NB4 (cell line): Measurements from ENCODE around the gene CDX2.

ENCODE experiments used
- DNase-seq: peaks from one replicate; pipeline ENCODE4 v3.0.0; 2010; ENCODE audit warnings: low read depth
- H3K4me3 ChIP-seq: one replicate; pipeline ENCODE4 v1.5.1; 2011; ENCODE audit warnings: mild to moderate bottlenecking, low read depth, low read length, moderate library complexity
- MYC ChIP-seq: IDR thresholded peaks from 2 replicates; pipeline ENCODE4 v1.6.1; 2011; ENCODE audit warnings: low read depth, low read length
- POLR2A ChIP-seq: IDR thresholded peaks from 2 replicates; pipeline ENCODE4 v1.6.1; 2011; ENCODE audit warnings: mild to moderate bottlenecking; ENCODE audit not compliant: insufficient read length; ENCODE audit errors: extremely low read depth
- TF ChIP-seq, protein P1 (sequence below): IDR thresholded peaks from one replicate; pipeline ENCODE4 v1.5.1; 2012; ENCODE audit warnings: low read depth, low read length
- TF ChIP-seq, protein P2 (sequence below): IDR thresholded peaks from 2 replicates; pipeline ENCODE4 v1.6.1; 2011; ENCODE audit warnings: low read depth, low read length

The CDX2 gene

GRCh38 chr13:27967736-27968315, 1.3 kb downstream of the CDX2 start:
- H3K4me3 ChIP-seq, result peak overlapping the region; percentile 48
- TF ChIP-seq POLR2A (no peak), MYC (no peak)
- TF ChIP-seq, protein P1, sequence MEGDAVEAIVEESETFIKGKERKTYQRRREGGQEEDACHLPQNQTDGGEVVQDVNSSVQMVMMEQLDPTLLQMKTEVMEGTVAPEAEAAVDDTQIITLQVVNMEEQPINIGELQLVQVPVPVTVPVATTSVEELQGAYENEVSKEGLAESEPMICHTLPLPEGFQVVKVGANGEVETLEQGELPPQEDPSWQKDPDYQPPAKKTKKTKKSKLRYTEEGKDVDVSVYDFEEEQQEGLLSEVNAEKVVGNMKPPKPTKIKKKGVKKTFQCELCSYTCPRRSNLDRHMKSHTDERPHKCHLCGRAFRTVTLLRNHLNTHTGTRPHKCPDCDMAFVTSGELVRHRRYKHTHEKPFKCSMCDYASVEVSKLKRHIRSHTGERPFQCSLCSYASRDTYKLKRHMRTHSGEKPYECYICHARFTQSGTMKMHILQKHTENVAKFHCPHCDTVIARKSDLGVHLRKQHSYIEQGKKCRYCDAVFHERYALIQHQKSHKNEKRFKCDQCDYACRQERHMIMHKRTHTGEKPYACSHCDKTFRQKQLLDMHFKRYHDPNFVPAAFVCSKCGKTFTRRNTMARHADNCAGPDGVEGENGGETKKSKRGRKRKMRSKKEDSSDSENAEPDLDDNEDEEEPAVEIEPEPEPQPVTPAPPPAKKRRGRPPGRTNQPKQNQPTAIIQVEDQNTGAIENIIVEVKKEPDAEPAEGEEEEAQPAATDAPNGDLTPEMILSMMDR, result no peak
- TF ChIP-seq, protein P2, sequence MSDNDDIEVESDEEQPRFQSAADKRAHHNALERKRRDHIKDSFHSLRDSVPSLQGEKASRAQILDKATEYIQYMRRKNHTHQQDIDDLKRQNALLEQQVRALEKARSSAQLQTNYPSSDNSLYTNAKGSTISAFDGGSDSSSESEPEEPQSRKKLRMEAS, result no peak
- no peak for DNase-seq

- DNase-seq, result peak; percentile 72
- TF ChIP-seq, protein P1, result no peak
These were observed 1.8 kb downstream of the CDX2 start for GRCh38 chr13:27967203-27967735.

GRCh38 chr13:27966641-27967202, 2.4 kb downstream of the CDX2 start:
- no peak for DNase-seq
- H3K4me3 ChIP-seq, result no peak overlapping the region
- TF ChIP-seq, protein P1, result no peak

More at GRCh38 chr13:27967203-27967735, 1.8 kb downstream of the CDX2 start:
- H3K4me3 ChIP-seq, result no peak overlapping the region

DNA sequence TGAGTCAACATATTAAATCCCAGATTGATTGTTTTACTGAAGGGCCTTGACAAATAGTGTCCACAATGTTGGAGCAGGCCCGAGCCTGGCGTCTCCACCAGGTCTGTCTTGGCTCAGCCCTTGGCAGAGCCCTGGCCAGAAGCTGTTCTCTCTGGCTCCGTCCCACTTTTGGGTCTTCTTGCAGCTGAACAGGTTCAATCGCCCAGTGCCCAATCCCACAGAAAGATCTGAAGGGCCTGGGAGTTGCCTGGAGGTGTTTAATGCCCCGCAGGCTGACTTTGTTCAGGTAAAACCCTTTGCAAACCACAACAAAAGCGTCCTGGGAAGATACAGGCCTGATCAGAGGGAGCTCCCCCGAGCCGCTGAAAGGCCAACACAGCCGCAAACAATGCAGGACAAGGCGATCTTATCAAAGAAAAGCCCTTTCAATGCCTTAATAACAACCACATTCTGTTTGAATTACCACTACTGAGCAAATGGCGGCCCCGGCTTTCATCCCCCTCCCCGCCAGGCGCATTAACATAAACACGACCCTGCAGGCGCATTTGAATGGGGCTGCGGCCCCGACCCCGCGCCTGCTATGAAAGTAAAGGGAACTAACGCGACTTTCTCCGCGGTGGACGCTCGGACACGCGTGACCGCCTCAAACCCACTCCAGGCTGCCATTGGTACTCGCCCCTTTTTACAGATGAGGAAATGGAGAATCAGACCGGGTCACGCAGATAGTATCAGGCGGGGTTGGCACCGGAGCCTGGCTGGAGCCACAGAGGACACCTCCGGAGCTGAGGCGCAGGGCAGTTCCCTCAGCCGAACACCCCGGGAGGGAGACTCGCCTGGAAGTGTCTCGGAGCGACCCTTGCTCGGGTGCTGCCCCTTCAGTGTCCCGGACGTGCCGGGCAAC, 3.1 kb downstream of the CDX2 start:
- no peak for TF ChIP-seq MYC
- no peak for TF ChIP-seq POLR2A
- TF ChIP-seq, protein P1, result no peak
- TF ChIP-seq, protein P2, result no peak
- no peak for DNase-seq
- no peak overlapping the region for H3K4me3 ChIP-seq

DNA sequence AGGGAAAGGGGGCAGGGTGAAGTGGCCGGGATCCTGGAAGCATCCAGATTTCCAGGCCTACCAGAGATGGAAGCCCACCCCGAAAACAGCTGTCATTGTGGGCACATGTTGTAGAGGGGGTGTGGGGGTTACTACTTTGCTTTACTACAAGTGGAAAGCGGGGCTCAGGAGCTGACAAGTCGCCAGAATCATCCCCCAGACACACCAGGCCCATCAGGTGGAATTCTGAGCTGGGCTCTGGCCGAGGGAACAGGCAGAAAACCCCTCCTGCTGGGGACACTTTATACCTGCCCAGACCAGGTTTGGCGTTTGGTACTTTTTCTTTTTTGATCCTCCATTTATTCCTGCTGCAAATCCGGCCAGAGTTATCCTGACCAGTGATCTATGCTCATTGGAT, 3.8 kb downstream of the CDX2 start:
- no peak for DNase-seq
- no peak overlapping the region for H3K4me3 ChIP-seq
- TF ChIP-seq, protein P2, result no peak
- TF ChIP-seq POLR2A, result no peak
- TF ChIP-seq, protein P1, result no peak
- no peak for TF ChIP-seq MYC
